ENCODE results near the gene ZNF384.
A peak's percentile ranks its signal among the peaks of the same experiment; 100 is the strongest.

ZNF384 gene

GRCh38 chr12:6688999-6689882 is at the start of gene ZNF384 (continued):
- TF ChIP-seq, protein P1, sequence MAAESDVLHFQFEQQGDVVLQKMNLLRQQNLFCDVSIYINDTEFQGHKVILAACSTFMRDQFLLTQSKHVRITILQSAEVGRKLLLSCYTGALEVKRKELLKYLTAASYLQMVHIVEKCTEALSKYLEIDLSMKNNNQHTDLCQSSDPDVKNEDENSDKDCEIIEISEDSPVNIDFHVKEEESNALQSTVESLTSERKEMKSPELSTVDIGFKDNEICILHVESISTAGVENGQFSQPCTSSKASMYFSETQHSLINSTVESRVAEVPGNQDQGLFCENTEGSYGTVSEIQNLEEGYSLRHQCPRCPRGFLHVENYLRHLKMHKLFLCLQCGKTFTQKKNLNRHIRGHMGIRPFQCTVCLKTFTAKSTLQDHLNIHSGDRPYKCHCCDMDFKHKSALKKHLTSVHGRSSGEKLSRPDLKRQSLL (tag by site-specific recombination; IDR thresholded peaks at IDR 0.05), result peak; percentile 78
- TF ChIP-seq, protein P2, sequence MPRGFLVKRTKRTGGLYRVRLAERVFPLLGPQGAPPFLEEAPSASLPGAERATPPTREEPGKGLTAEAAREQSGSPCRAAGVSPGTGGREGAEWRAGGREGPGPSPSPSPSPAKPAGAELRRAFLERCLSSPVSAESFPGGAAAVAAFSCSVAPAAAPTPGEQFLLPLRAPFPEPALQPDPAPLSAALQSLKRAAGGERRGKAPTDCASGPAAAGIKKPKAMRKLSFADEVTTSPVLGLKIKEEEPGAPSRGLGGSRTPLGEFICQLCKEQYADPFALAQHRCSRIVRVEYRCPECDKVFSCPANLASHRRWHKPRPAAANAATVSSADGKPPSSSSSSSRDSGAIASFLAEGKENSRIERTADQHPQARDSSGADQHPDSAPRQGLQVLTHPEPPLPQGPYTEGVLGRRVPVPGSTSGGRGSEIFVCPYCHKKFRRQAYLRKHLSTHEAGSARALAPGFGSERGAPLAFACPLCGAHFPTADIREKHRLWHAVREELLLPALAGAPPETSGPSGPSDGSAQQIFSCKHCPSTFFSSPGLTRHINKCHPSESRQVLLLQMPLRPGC (tag by site-specific recombination; IDR thresholded peaks at IDR 0.05), result peak; percentile 71; the same call in 1 of the 2 replicates
- TF ChIP-seq ZXDB (tag by site-specific recombination; IDR thresholded peaks at IDR 0.05) (peak; percentile 96), IKZF3 (tag by site-specific recombination; IDR thresholded peaks at IDR 0.05) (peak; percentile 68), ZNF223 (tag by site-specific recombination; IDR thresholded peaks at IDR 0.05) (no peak), SCRT1 (tag by site-specific recombination; IDR thresholded peaks at IDR 0.05; ENCODE audit: borderline replicate concordance) (0 out of 2 replicates have a peak, but pooled peaks have one; percentile 56), ZNF266 (tag by site-specific recombination; IDR thresholded peaks at IDR 0.05; ENCODE audit: low read depth) (no peak; the same call in 1 of the 2 replicates), MYNN (tag by site-specific recombination; IDR thresholded peaks at IDR 0.05; ENCODE audit: borderline replicate concordance) (0 out of 2 replicates have a peak, but pooled peaks have one; percentile 12), WT1 (tag by site-specific recombination; IDR thresholded peaks at IDR 0.05) (peak; percentile 81), ZBTB7A (tag by site-specific recombination; IDR thresholded peaks at IDR 0.05; ENCODE audit: low read depth) (peak; percentile 98), ZNF10 (tag by site-specific recombination; IDR thresholded peaks at IDR 0.05) (peak; percentile 53; the same call in 1 of the 2 replicates), PATZ1 (tag by site-specific recombination; IDR thresholded peaks at IDR 0.05) (peak; percentile 100), ZNF501 (tag by site-specific recombination; IDR thresholded peaks at IDR 0.05) (peak; percentile 69), KLF9 (tag by site-specific recombination; IDR thresholded peaks at IDR 0.05; ENCODE audit: low read depth) (peak; percentile 96), HOXC10 (CRISPR knock-in tag; IDR thresholded peaks at IDR 0.05) (no peak), SCRT2 (tag by site-specific recombination; IDR thresholded peaks at IDR 0.05) (peak; percentile 85), ZNF121 (tag by site-specific recombination; IDR thresholded peaks at IDR 0.05) (peak; percentile 16; the same call in 1 of the 2 replicates), KLF16 (tag by site-specific recombination; IDR thresholded peaks at IDR 0.05) (peak; percentile 100), ZNF843 (tag by site-specific recombination; IDR thresholded peaks at IDR 0.05) (peak; percentile 75; the same call in 1 of the 2 replicates), GLIS2 (tag by site-specific recombination; IDR thresholded peaks at IDR 0.05) (peak; percentile 98), PRDM10 (tag by site-specific recombination; IDR thresholded peaks at IDR 0.05) (peak; percentile 71), ZNF639 (tag by site-specific recombination; IDR thresholded peaks at IDR 0.05) (peak; percentile 84; the same call in 1 of the 2 replicates), ZSCAN4 (tag by site-specific recombination; IDR thresholded peaks at IDR 0.05) (no peak; the same call in none of the 2 replicates), GFI1B (tag by site-specific recombination; IDR thresholded peaks at IDR 0.05) (peak; percentile 57; the same call in 1 of the 2 replicates)
- TF ChIP-seq, protein P3, sequence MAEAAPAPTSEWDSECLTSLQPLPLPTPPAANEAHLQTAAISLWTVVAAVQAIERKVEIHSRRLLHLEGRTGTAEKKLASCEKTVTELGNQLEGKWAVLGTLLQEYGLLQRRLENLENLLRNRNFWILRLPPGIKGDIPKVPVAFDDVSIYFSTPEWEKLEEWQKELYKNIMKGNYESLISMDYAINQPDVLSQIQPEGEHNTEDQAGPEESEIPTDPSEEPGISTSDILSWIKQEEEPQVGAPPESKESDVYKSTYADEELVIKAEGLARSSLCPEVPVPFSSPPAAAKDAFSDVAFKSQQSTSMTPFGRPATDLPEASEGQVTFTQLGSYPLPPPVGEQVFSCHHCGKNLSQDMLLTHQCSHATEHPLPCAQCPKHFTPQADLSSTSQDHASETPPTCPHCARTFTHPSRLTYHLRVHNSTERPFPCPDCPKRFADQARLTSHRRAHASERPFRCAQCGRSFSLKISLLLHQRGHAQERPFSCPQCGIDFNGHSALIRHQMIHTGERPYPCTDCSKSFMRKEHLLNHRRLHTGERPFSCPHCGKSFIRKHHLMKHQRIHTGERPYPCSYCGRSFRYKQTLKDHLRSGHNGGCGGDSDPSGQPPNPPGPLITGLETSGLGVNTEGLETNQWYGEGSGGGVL (tag by site-specific recombination; IDR thresholded peaks at IDR 0.05), result peak; percentile 99
